ENCODE measurements around the gene TMEFF2. TPM values are rescaled to one million over a fixed set of nuclear protein-coding genes. Genes with fewer than 3 reads are reported as not detected.

The TMEFF2 gene
- total RNA-seq, 1 donor from 2014 or later, result not detected

GRCh38 chr2:192059266-192059665 lies 135.5 kb downstream of the TMEFF2 start:
- DNase-seq, result no peak

GRCh38 chr2:192053921-192054320 lies 140.8 kb downstream of the TMEFF2 start:
- DNase-seq, result no peak

- no peak for DNase-seq
Measured at GRCh38 chr2:192051533-192051932, 143.2 kb downstream of the TMEFF2 start.

GRCh38 chr2:192049362-192049761 lies 145.4 kb downstream of the TMEFF2 start:
- DNase-seq, result no peak

- no peak for DNase-seq
Measured at GRCh38 chr2:192047315-192048107, 147.2 kb downstream of the TMEFF2 start.

GRCh38 chr2:192044496-192044895 lies 150.2 kb downstream of the TMEFF2 start:
- no peak for DNase-seq

GRCh38 chr2:192043216-192043870 lies 151.4 kb downstream of the TMEFF2 start:
- no peak for DNase-seq

GRCh38 chr2:192042126-192042525 lies 152.6 kb downstream of the TMEFF2 start:
- DNase-seq, result no peak

GRCh38 chr2:192038110-192038509 lies 156.6 kb downstream of the TMEFF2 start:
- DNase-seq, result no peak

GRCh38 chr2:192035731-192036442 lies 158.8 kb downstream of the TMEFF2 start:
- DNase-seq, result no peak

- DNase-seq, result no peak
Measured at GRCh38 chr2:192030856-192031255, 163.9 kb downstream of the TMEFF2 start.

GRCh38 chr2:192030289-192030688 lies 164.4 kb downstream of the TMEFF2 start:
- DNase-seq, result no peak

- peak; percentile 11 for DNase-seq
Measured at GRCh38 chr2:192029089-192029488, 165.6 kb downstream of the TMEFF2 start.

GRCh38 chr2:192026825-192027120 lies 168.0 kb downstream of the TMEFF2 start:
- DNase-seq, result no peak

GRCh38 chr2:192026059-192026824 lies 168.5 kb downstream of the TMEFF2 start:
- no peak for DNase-seq

- DNase-seq, result no peak
Measured at GRCh38 chr2:192025637-192026036, 169.1 kb downstream of the TMEFF2 start.

- DNase-seq, result no peak
Measured at GRCh38 chr2:192023006-192023405, 171.7 kb downstream of the TMEFF2 start.

GRCh38 chr2:192017844-192018243 lies 176.9 kb downstream of the TMEFF2 start:
- no peak for DNase-seq

GRCh38 chr2:192016265-192016664 lies 178.5 kb downstream of the TMEFF2 start:
- DNase-seq, result no peak

GRCh38 chr2:192013211-192013610 lies 181.5 kb downstream of the TMEFF2 start:
- no peak for DNase-seq

- no peak for DNase-seq
Measured at GRCh38 chr2:192011196-192011595, 183.5 kb downstream of the TMEFF2 start.

- no peak for DNase-seq
Measured at GRCh38 chr2:192010073-192010472, 184.7 kb downstream of the TMEFF2 start.
